ENCODE measurements around the gene VSTM4. TPM values are rescaled to one million over a fixed set of nuclear protein-coding genes. Genes with fewer than 3 reads are reported as not detected.

Gene VSTM4
- total RNA-seq, 6 experiments from 2014 or later, result 0.05 to 0.24 (median 0.14) TPM; not detected in 1

DNA sequence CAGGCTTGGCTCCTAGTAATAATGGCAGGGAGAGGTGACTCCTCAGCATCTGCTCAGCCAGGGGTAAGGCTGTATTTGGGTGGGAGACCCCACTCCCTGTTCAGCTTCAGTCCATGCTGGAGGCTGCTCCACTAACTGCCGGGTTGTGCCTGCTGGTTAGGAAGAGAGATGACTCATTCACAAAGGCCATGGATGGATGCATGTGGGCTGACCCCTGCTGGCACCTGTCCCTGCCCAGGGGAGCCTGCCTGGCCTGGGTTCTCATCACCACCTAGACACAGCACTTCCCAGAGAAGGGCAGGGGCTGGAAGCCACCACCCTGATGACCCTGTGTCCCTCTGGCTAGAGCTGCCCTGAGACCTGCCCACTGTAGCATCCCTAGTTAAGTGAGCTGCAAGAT lies 59.0 kb downstream of the VSTM4 start:
- Mint-ChIP-seq H3K4me1 (ENCODE audit: low read depth) (no peaks in the 10 kb centered on the region), H3K9me3 (no peaks in the 10 kb centered on the region), H3K36me3 (ENCODE audit: low read depth) (no peaks in the 10 kb centered on the region), H3K4me3 (no peak overlapping the region), H3K27me3 (ENCODE audit: insufficient read depth) (peaks cover 22% of the 10 kb centered on the region), H3K27ac (no peak overlapping the region)
- no peak for DNase-seq
- no peak for TF ChIP-seq CTCF (IDR thresholded peaks at IDR 0.05)

- no peaks in the 10 kb centered on the region for H3K4me1 Mint-ChIP-seq (ENCODE audit: low read depth)
- no peak for DNase-seq
These were observed 60.0 kb downstream of the VSTM4 start for GRCh38 chr10:49055221-49055849.

GRCh38 chr10:49054753-49055152 lies 60.6 kb downstream of the VSTM4 start:
- Mint-ChIP-seq H3K27ac (no peak overlapping the region), H3K36me3 (ENCODE audit: low read depth) (no peaks in the 10 kb centered on the region), H3K4me3 (no peak overlapping the region), H3K4me1 (ENCODE audit: low read depth) (no peaks in the 10 kb centered on the region), H3K9me3 (no peaks in the 10 kb centered on the region), H3K27me3 (ENCODE audit: insufficient read depth) (peaks cover 24% of the 10 kb centered on the region)
- TF ChIP-seq CTCF (IDR thresholded peaks at IDR 0.05), result no peak
- DNase-seq, result no peak

More at GRCh38 chr10:49055221-49055849, 60.0 kb downstream of the VSTM4 start:
- no peaks in the 10 kb centered on the region for H3K36me3 Mint-ChIP-seq (ENCODE audit: low read depth)
- no peaks in the 10 kb centered on the region for H3K9me3 Mint-ChIP-seq
- H3K4me3 Mint-ChIP-seq, result no peak overlapping the region
- TF ChIP-seq CTCF (IDR thresholded peaks at IDR 0.05), result no peak
- no peak overlapping the region for H3K27ac Mint-ChIP-seq
- H3K27me3 Mint-ChIP-seq (ENCODE audit: insufficient read depth), result peaks cover 24% of the 10 kb centered on the region

GRCh38 chr10:49053998-49054692 lies 61.2 kb downstream of the VSTM4 start:
- TF ChIP-seq CTCF (IDR thresholded peaks at IDR 0.05), result no peak
- Mint-ChIP-seq H3K9me3 (no peaks in the 10 kb centered on the region), H3K27me3 (ENCODE audit: insufficient read depth) (peaks cover 24% of the 10 kb centered on the region), H3K4me1 (ENCODE audit: low read depth) (no peaks in the 10 kb centered on the region), H3K4me3 (no peak overlapping the region), H3K36me3 (ENCODE audit: low read depth) (no peaks in the 10 kb centered on the region), H3K27ac (no peak overlapping the region)
- DNase-seq, result no peak

GRCh38 chr10:49053053-49053997 lies 62.0 kb downstream of the VSTM4 start:
- H3K36me3 Mint-ChIP-seq (ENCODE audit: low read depth), result no peaks in the 10 kb centered on the region
- H3K4me1 Mint-ChIP-seq (ENCODE audit: low read depth), result no peaks in the 10 kb centered on the region
- no peak overlapping the region for H3K27ac Mint-ChIP-seq
- DNase-seq, result no peak
- peaks cover 22% of the 10 kb centered on the region for H3K27me3 Mint-ChIP-seq (ENCODE audit: insufficient read depth)
- no peaks in the 10 kb centered on the region for H3K9me3 Mint-ChIP-seq
- TF ChIP-seq CTCF (IDR thresholded peaks at IDR 0.05), result no peak
- H3K4me3 Mint-ChIP-seq, result no peak overlapping the region
